Neural progenitor cell (in vitro differentiated cells): ENCODE results near the gene FAM219A.
"Not testable (repeated sequence)": the region's sequence is repeated elsewhere in the genome, so short reads cannot be mapped to it uniquely, and the experiment has no call there.

Experiments
- EZH2 ChIP-seq: fragments of 200-600 bp; sonication (generic); IDR thresholded peaks from 2 replicates; pipeline ENCODE4 v1.6.1; 2017; ENCODE audit warnings: antibody characterized with exemption, mild to moderate bottlenecking, moderate library complexity
- TF ChIP-seq, protein P1 (sequence below): fragments of 200-600 bp; sonication (generic); IDR thresholded peaks from 2 replicates; pipeline ENCODE4 v1.5.1; 2017; ENCODE audit warnings: antibody characterized with exemption, mild to moderate bottlenecking

DNA sequence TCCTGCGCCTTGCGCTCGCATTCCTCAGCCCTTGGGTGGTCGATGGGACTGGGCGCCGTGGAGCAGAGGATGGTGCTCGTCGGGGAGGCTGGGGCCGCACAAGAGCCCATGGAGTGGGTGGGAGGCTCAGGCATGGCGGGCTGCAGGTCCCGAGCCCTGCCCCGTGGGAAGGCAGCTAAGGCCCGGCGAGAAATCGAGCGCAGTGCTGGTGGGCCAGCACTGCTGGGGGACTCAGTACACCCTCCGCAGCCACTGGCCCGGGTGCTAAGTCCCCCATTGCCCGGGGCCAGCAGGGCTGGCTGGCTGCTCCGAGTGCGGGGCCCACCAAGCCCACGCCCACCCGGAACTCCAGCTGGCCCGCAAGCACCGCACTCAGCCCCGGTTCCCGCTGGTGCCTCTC lies 24.4 kb upstream of the FAM219A start:
- TF ChIP-seq, protein P1, sequence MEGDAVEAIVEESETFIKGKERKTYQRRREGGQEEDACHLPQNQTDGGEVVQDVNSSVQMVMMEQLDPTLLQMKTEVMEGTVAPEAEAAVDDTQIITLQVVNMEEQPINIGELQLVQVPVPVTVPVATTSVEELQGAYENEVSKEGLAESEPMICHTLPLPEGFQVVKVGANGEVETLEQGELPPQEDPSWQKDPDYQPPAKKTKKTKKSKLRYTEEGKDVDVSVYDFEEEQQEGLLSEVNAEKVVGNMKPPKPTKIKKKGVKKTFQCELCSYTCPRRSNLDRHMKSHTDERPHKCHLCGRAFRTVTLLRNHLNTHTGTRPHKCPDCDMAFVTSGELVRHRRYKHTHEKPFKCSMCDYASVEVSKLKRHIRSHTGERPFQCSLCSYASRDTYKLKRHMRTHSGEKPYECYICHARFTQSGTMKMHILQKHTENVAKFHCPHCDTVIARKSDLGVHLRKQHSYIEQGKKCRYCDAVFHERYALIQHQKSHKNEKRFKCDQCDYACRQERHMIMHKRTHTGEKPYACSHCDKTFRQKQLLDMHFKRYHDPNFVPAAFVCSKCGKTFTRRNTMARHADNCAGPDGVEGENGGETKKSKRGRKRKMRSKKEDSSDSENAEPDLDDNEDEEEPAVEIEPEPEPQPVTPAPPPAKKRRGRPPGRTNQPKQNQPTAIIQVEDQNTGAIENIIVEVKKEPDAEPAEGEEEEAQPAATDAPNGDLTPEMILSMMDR, result not testable (repeated sequence)
- not testable (repeated sequence) for TF ChIP-seq EZH2
